ENCODE data around the gene ARSA. TPM values are rescaled to one million over a fixed set of nuclear protein-coding genes. Genes with fewer than 3 reads are reported as not detected.

ARSA gene
- total RNA-seq, 1 experiment from 2014 or later = 43.8 TPM

GRCh38 chr22:50676180-50676636 is 48.3 kb upstream of the ARSA start:
- in situ Hi-C loops (cut with HindIII; ENCODE audit: low pct_unique_long_range_greater_than_20kb, low sequenced_read_pairs) (no loop called here), intact Hi-C loops (cut with micrococcal nuclease; ENCODE audit: unreplicated experiment) (no loop called here)
- ChIA-PET POLR2A (no interaction called here), CTCF (interaction anchor here (0.7 kb wide), 1 partner anchor 18 kb away, joined by 3 read pairs; no protein-coding TSS in a partner anchor)
- Histone ChIP-seq H3K9me3 (ENCODE audit: control insufficient read depth, insufficient read depth, low read depth, low read length) (no peaks in the 10 kb centered on the region), H3K4me1 (ENCODE audit: control insufficient read depth, insufficient read depth, low read length) (no peaks in the 10 kb centered on the region; the same call in 1 of the 2 replicates), H3K4me3 (ENCODE audit: low read depth in 2 of 2, low read length in 2 of 2) (no peak overlapping the region), H3K27ac (ENCODE audit: low read length) (no peak overlapping the region), H3K27me3 (ENCODE audit: control insufficient read depth, insufficient read depth, low read length) (no peaks in the 10 kb centered on the region), H3K36me3 (ENCODE audit: control insufficient read depth, insufficient read depth, low read length) (no peaks in the 10 kb centered on the region)
- TF ChIP-seq POLR2AphosphoS5 (IDR thresholded peaks at IDR 0.05; ENCODE audit: low read depth, low read length) = no peak
- TF ChIP-seq SIN3A (IDR thresholded peaks at IDR 0.05; ENCODE audit: borderline replicate concordance, insufficient read depth, low read depth, low read length) = no peak
- no peak for TF ChIP-seq TCF7L2 (IDR thresholded peaks at IDR 0.05; ENCODE audit: low read depth, low read length)
- no peak for TF ChIP-seq REST (IDR thresholded peaks at IDR 0.05; ENCODE audit: insufficient read depth in 1 of 2, low read depth in 2 of 2, low read length in 1 of 2)
- TF ChIP-seq CTCF (IDR thresholded peaks at IDR 0.05) = no peak
- no peak for ATAC-seq
- DNase-seq (ENCODE audit: low read depth, low spot score) = no peak
- no TSS peak for BruUV-seq (replicated peaks)

- in situ Hi-C loops (cut with HindIII; ENCODE audit: low pct_unique_long_range_greater_than_20kb, low sequenced_read_pairs) = no loop called here
Observed at GRCh38 chr22:50675553-50676179, 47.7 kb upstream of the ARSA start.

More at GRCh38 chr22:50675553-50676179, 47.7 kb upstream of the ARSA start:
- Histone ChIP-seq H3K4me1 (ENCODE audit: control insufficient read depth, insufficient read depth, low read length) (no peaks in the 10 kb centered on the region; the same call in 1 of the 2 replicates), H3K36me3 (ENCODE audit: control insufficient read depth, insufficient read depth, low read length) (no peaks in the 10 kb centered on the region), H3K4me3 (ENCODE audit: low read depth in 2 of 2, low read length in 2 of 2) (peak overlapping the region; percentile 42 to 47; a peak in 2 of 4 replicates), H3K27me3 (ENCODE audit: control insufficient read depth, insufficient read depth, low read length) (no peaks in the 10 kb centered on the region), H3K9me3 (ENCODE audit: control insufficient read depth, insufficient read depth, low read depth, low read length) (no peaks in the 10 kb centered on the region), H3K27ac (ENCODE audit: low read length) (no peak overlapping the region)
- ATAC-seq (no peak), DNase-seq (ENCODE audit: low read depth, low spot score) (no peak)
- POLR2A ChIA-PET = no interaction called here
- no TSS peak for BruUV-seq (replicated peaks)
- CTCF ChIA-PET = interaction anchor here (0.7 kb wide), 1 partner anchor 19 kb away, joined by 3 read pairs; no protein-coding TSS in a partner anchor
- TF ChIP-seq POLR2AphosphoS5 (IDR thresholded peaks at IDR 0.05; ENCODE audit: low read depth, low read length) (no peak), CTCF (IDR thresholded peaks at IDR 0.05) (no peak), REST (IDR thresholded peaks at IDR 0.05; ENCODE audit: insufficient read depth in 1 of 2, low read depth in 2 of 2, low read length in 1 of 2) (no peak), SIN3A (IDR thresholded peaks at IDR 0.05; ENCODE audit: borderline replicate concordance, insufficient read depth, low read depth, low read length) (no peak), TCF7L2 (IDR thresholded peaks at IDR 0.05; ENCODE audit: low read depth, low read length) (no peak)
- intact Hi-C loops (cut with micrococcal nuclease; ENCODE audit: unreplicated experiment) = no loop called here
